Stimulated activated CD8-positive, alpha-beta memory T cell treated with anti-CD3 and anti-CD28 coated beads, Interleukin-4, amount 100 ng/mL, for 24 hours (primary cell): ENCODE results near the gene VANGL2.

Experiments used
- DNase-seq: peaks from one replicate; pipeline ENCODE4 v3.0.0-alpha.2; 2020; ENCODE audit warnings: low read depth

Gene VANGL2

GRCh38 chr1:160460683-160461287 lies 60.4 kb downstream of the VANGL2 start:
- no peak for DNase-seq

- no peak for DNase-seq
Observed at GRCh38 chr1:160465123-160465522, 64.8 kb downstream of the VANGL2 start.

DNA sequence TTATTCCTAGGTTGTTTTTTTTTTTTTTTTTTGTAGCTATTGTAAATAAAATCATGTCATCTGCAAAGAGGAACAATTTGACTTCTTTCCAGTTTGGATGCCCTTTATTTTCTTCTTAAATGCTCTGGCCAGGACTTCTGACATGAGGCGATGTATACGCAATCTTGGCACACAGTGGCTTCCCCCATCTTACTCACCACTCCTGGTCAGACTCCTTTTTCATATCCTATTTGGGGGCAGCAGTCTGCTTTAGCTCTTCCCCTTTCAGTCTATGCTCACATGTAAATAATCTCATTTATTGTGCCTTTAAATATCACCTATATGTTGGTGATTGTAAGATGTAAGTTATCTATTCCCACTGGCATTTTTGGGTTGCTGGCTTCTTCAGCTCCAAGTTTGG lies 66.6 kb downstream of the VANGL2 start:
- no peak for DNase-seq

- DNase-seq = no peak
Observed at GRCh38 chr1:160467576-160467975, 67.2 kb downstream of the VANGL2 start.

- no peak for DNase-seq
Observed at GRCh38 chr1:160471253-160471652, 70.9 kb downstream of the VANGL2 start.

GRCh38 chr1:160472112-160472511 lies 71.7 kb downstream of the VANGL2 start:
- no peak for DNase-seq

GRCh38 chr1:160474392-160475242 lies 74.3 kb downstream of the VANGL2 start:
- no peak for DNase-seq
